Right renal pelvis (tissue), 4 donors: ENCODE measurements around the gene SLC26A2. TPM values are rescaled to one million over a fixed set of nuclear protein-coding genes. Genes with fewer than 3 reads are reported as not detected.
"Not testable (repeated sequence)": the region's sequence is repeated elsewhere in the genome, so short reads cannot be mapped to it uniquely, and the experiment has no call there.

Experiments
- DNase-seq, 4 donors: peaks; one replicate each; pipeline ENCODE4 v3.0.0-alpha.2; 2013; ENCODE audit warnings: low read depth in 4 of 4, low spot score in 3 of 4, missing footprints in 1 of 4
- polyA plus RNA-seq, 4 donors: library from polyadenylated mRNA; unstranded; fragments of 120-200 nt; gene quantifications; one replicate each; pipeline ENCODE4 v1.2.1, GENCODE V29; 2013; ENCODE audit not compliant: insufficient read length in 4 of 4

SLC26A2 gene
- polyA plus RNA-seq, 4 donors: 17.1 to 21.2 (median 20.6) TPM

- DNase-seq: not testable (repeated sequence)
These were observed 67.5 kb downstream of the SLC26A2 start for GRCh38 chr5:150028047-150028446.

- no peak for DNase-seq
These were observed 72.8 kb downstream of the SLC26A2 start for GRCh38 chr5:150033334-150033733.

- DNase-seq: no peak
These were observed 74.1 kb downstream of the SLC26A2 start for GRCh38 chr5:150034662-150035061.

- DNase-seq: no peak
These were observed 74.8 kb downstream of the SLC26A2 start for GRCh38 chr5:150035139-150035895.

- no peak for DNase-seq
These were observed 76.0 kb downstream of the SLC26A2 start for GRCh38 chr5:150036513-150036912.

Other genes starting within 250 kb of the SLC26A2 start
- 1 to 10 TPM; 1.2 to 1.7 (median 1.3) TPM for gene PPARGC1B, start 230.4 kb upstream of the SLC26A2 start, polyA plus RNA-seq
- under 1 TPM; 0.09 to 0.13 (median 0.11) TPM for gene PDE6A, start 16.0 kb upstream of the SLC26A2 start, polyA plus RNA-seq
- gene TIGD6, start 39.9 kb downstream of the SLC26A2 start, polyA plus RNA-seq: 1 to 10 TPM; 6.2 to 8.1 (median 6.9) TPM
- 10 to 100 TPM; 26.3 to 34.0 (median 29.9) TPM for gene HMGXB3, start 40.0 kb downstream of the SLC26A2 start, polyA plus RNA-seq
- 10 to 100 TPM; 14.7 to 15.5 (median 15.0) TPM for gene CSF1R, start 125.8 kb downstream of the SLC26A2 start, polyA plus RNA-seq
- gene PDGFRB, start 195.1 kb downstream of the SLC26A2 start, polyA plus RNA-seq: 100 to 1,000 TPM; 143 to 185 (median 155) TPM
- gene CDX1, start 206.0 kb downstream of the SLC26A2 start, polyA plus RNA-seq: 1 to 10 TPM in 1 of 4 donors, under 1 TPM in 3; 0.64 to 1.0 (median 0.76) TPM
- gene SLC6A7, start 229.3 kb downstream of the SLC26A2 start, polyA plus RNA-seq: under 1 TPM in 3 of 4 donors, not detected in 1; 0.06 to 0.08 (median 0.06) TPM